ENCODE data around the gene CAPN12. TPM values are rescaled to one million over a fixed set of nuclear protein-coding genes. Genes with fewer than 3 reads are reported as not detected.

Gene CAPN12
- total RNA-seq, 1 experiment from 2014 or later, result 43.9 TPM

- Histone ChIP-seq H3F3A (ENCODE audit: insufficient read depth, low read depth) (no peaks in the 10 kb centered on the region; the same call in 1 of the 2 replicates), H3K27me3 (ENCODE audit: insufficient read depth, low read depth) (no peaks in the 10 kb centered on the region), H3K9me3 (ENCODE audit: insufficient read depth, low read depth) (no peaks in the 10 kb centered on the region), H3K9me2 (ENCODE audit: insufficient read depth) (no peaks in the 10 kb centered on the region), H4K20me1 (ENCODE audit: insufficient read depth) (no peaks in the 10 kb centered on the region), H2AFZ (no peak overlapping the region), H3K4me2 (no peak overlapping the region), H3K36me3 (ENCODE audit: low read depth) (no peaks in the 10 kb centered on the region), H3K4me3 (no peak overlapping the region), H3K79me2 (ENCODE audit: low read depth) (no peaks in the 10 kb centered on the region), H3K27ac (no peak overlapping the region), H3K4me1 (replicated peaks; ENCODE audit: insufficient read depth) (no peaks in the 10 kb centered on the region)
- BruUV-seq (replicated peaks), result no TSS peak
- no peak for DNase-seq
- ChIA-PET POLR2A (ENCODE audit: unreplicated experiment) (no interaction called here), CTCF (no interaction called here)
- no peak for TF ChIP-seq CTCF (conservative IDR thresholded peaks at IDR 0.05)
- no peak for TF ChIP-seq EZH2 (IDR thresholded peaks at IDR 0.05; ENCODE audit: low read depth)
- intact Hi-C loops (cut with micrococcal nuclease; ENCODE audit: unreplicated experiment), result no loop called here
Measured at GRCh38 chr19:38780443-38780842, 36.2 kb upstream of the CAPN12 start.

GRCh38 chr19:38778733-38779132, 34.5 kb upstream of the CAPN12 start:
- H3F3A ChIP-seq (ENCODE audit: insufficient read depth, low read depth), result no peaks in the 10 kb centered on the region; the same call in 1 of the 2 replicates
- CTCF ChIA-PET, result interaction anchor here (0.6 kb wide), 1 partner anchor 358 kb away, joined by 3 read pairs; no protein-coding TSS in a partner anchor
- POLR2A ChIA-PET (ENCODE audit: unreplicated experiment), result no interaction called here
- no peaks in the 10 kb centered on the region for H3K36me3 ChIP-seq (ENCODE audit: low read depth)
- H3K79me2 ChIP-seq (ENCODE audit: low read depth), result no peaks in the 10 kb centered on the region
- no peak overlapping the region for H3K4me3 ChIP-seq
- no peaks in the 10 kb centered on the region for H3K27me3 ChIP-seq (ENCODE audit: insufficient read depth, low read depth)
- no peaks in the 10 kb centered on the region for H3K9me3 ChIP-seq (ENCODE audit: insufficient read depth, low read depth)
- BruUV-seq (replicated peaks), result no TSS peak
- no peaks in the 10 kb centered on the region for H3K9me2 ChIP-seq (ENCODE audit: insufficient read depth)
- H3K4me2 ChIP-seq, result no peak overlapping the region
- no peak overlapping the region for H3K27ac ChIP-seq
- no peaks in the 10 kb centered on the region for H4K20me1 ChIP-seq (ENCODE audit: insufficient read depth)
- H2AFZ ChIP-seq, result no peak overlapping the region
- intact Hi-C loops (cut with micrococcal nuclease; ENCODE audit: unreplicated experiment), result no loop called here
- no peaks in the 10 kb centered on the region for H3K4me1 ChIP-seq (replicated peaks; ENCODE audit: insufficient read depth)
- no peak for DNase-seq
- TF ChIP-seq CTCF (conservative IDR thresholded peaks at IDR 0.05), result no peak
- TF ChIP-seq EZH2 (IDR thresholded peaks at IDR 0.05; ENCODE audit: low read depth), result no peak

- CTCF ChIA-PET, result interaction anchor here (0.6 kb wide), 1 partner anchor 38 kb away, joined by 3 read pairs; no protein-coding TSS in a partner anchor
- Histone ChIP-seq H3K27me3 (ENCODE audit: insufficient read depth, low read depth) (no peaks in the 10 kb centered on the region), H3K27ac (no peak overlapping the region), H4K20me1 (ENCODE audit: insufficient read depth) (no peaks in the 10 kb centered on the region), H3K79me2 (ENCODE audit: low read depth) (no peaks in the 10 kb centered on the region), H3K4me3 (no peak overlapping the region), H3K4me2 (no peak overlapping the region), H3K9me2 (ENCODE audit: insufficient read depth) (no peaks in the 10 kb centered on the region), H3K4me1 (replicated peaks; ENCODE audit: insufficient read depth) (no peaks in the 10 kb centered on the region), H2AFZ (no peak overlapping the region), H3F3A (ENCODE audit: insufficient read depth, low read depth) (no peaks in the 10 kb centered on the region; the same call in 1 of the 2 replicates), H3K36me3 (ENCODE audit: low read depth) (no peaks in the 10 kb centered on the region), H3K9me3 (ENCODE audit: insufficient read depth, low read depth) (no peaks in the 10 kb centered on the region)
- DNase-seq, result no peak
- intact Hi-C loops (cut with micrococcal nuclease; ENCODE audit: unreplicated experiment), result no loop called here
- TF ChIP-seq EZH2 (IDR thresholded peaks at IDR 0.05; ENCODE audit: low read depth), result no peak
- BruUV-seq (replicated peaks), result no TSS peak
- POLR2A ChIA-PET (ENCODE audit: unreplicated experiment), result interaction anchor here (0.6 kb wide), 1 partner anchor 157 kb away, joined by 3 read pairs; the partner anchor contains the start of gene MAP4K1
Measured at GRCh38 chr19:38774181-38774950, 30.1 kb upstream of the CAPN12 start.

Data from PC-9 (cell line).